Left lung (tissue), 10 donors: ENCODE results near the gene ZNF276. TPM values are rescaled to one million over a fixed set of nuclear protein-coding genes. Genes with fewer than 3 reads are reported as not detected.
"Not testable (repeated sequence)": the region's sequence is repeated elsewhere in the genome, so short reads cannot be mapped to it uniquely, and the experiment has no call there.

Experiments
- ATAC-seq: fragments of 200-7000 bp; cut with Tn5 transposase; one replicate; pipeline ENCODE4 v1.9.1; 2020; ENCODE audit warnings: moderate library complexity
- DNase-seq, 4 donors: peaks; one replicate each; pipeline ENCODE4 v3.0.0-alpha.2; 2013 to 2020
- H3K27ac ChIP-seq, 2 donors: fragments of 200-600 bp; sonication (generic) in 1 of 2; one replicate each; pipeline versions ENCODE4 v1.5.0 to v1.8.0; 2020 to 2021
- H3K27me3 ChIP-seq, 2 donors: fragments of 200-600 bp; sonication (generic) in 1 of 2; one replicate each; pipeline versions ENCODE4 v1.5.0 to v1.8.0; 2020 to 2021
- H3K36me3 ChIP-seq, 2 donors: fragments of 200-600 bp; sonication (generic) in 1 of 2; one replicate each; pipeline versions ENCODE4 v1.5.0 to v1.8.0; 2020 to 2021
- H3K4me1 ChIP-seq, 2 donors: fragments of 200-600 bp; one replicate each; pipeline ENCODE4 v1.8.0; 2021
- H3K4me3 ChIP-seq, 2 donors: fragments of 200-600 bp; sonication (generic) in 1 of 2; one replicate each; pipeline versions ENCODE4 v1.5.0 to v1.8.0; 2020 to 2021; ENCODE audit warnings: mild to moderate bottlenecking in 1 of 2
- H3K9me3 ChIP-seq, 2 donors: fragments of 200-600 bp; sonication (generic) in 1 of 2; one replicate each; pipeline versions ENCODE4 v1.5.0 to v1.8.0; 2020 to 2021
- CTCF ChIP-seq, 2 donors: fragments of 200-600 bp; sonication (generic) in 1 of 2; IDR thresholded peaks; one replicate each; pipeline versions ENCODE4 v1.5.0 to v1.8.0; 2021; ENCODE audit warnings: antibody characterized with exemption in 2 of 2
- intact Hi-C, 2 donors: fragments of 100-400 bp; cut with DNase I; formaldehyde crosslinking; loops; one replicate each; pipeline versions ENCODE4 v1.11.2 to v1.14.2; 2022
- polyA plus RNA-seq, 6 donors: library from polyadenylated mRNA; unstranded; fragments of 120-200 nt; gene quantifications; one replicate each; pipeline ENCODE4 v1.2.1, GENCODE V29; 2013; ENCODE audit not compliant: insufficient read length in 6 of 6
- total RNA-seq, 2 donors: library from RNA; stranded (reverse); fragmentation: NEBNext Ultra II Directional; extraction: Animal tissue kit (Norgen Biotek cat#: 25700); gene quantifications; one replicate each; pipeline ENCODE4 v1.2.1, GENCODE V29; 2021
- donor health status: DM: no; HTN: yes; CAD: no.
- donor health status: DM: no; HTN: no; CAD: no.

Gene ZNF276
- total and polyA plus RNA-seq, 8 donors: 22.1 to 45.2 (median 32.7) TPM

- H3K9me3 ChIP-seq: no peaks in the 10 kb centered on the region
- ATAC-seq (no peak), DNase-seq (no peak)
- peaks cover 0 to 91% of the 10 kb centered on the region in 2 donors for H3K36me3 ChIP-seq
- no peak for TF ChIP-seq CTCF (IDR thresholded peaks at IDR 0.05)
- no peak overlapping the region for H3K4me3 ChIP-seq
- H3K27me3 ChIP-seq: no peaks in the 10 kb centered on the region
- H3K4me1 ChIP-seq: peaks cover 0 to 6% of the 10 kb centered on the region in 2 donors
- intact Hi-C loops: no loop called here
- H3K27ac ChIP-seq: no peak overlapping the region
These were observed 28.0 kb upstream of the ZNF276 start for GRCh38 chr16:89693289-89693731.

- DNase-seq: no peak
- Histone ChIP-seq H3K27ac (no peak overlapping the region), H3K9me3 (no peaks in the 10 kb centered on the region), H3K4me1 (peaks cover 0 to 6% of the 10 kb centered on the region in 2 donors), H3K27me3 (no peaks in the 10 kb centered on the region), H3K4me3 (no peak overlapping the region), H3K36me3 (peaks cover 0 to 89% of the 10 kb centered on the region in 2 donors)
- no peak for ATAC-seq
- intact Hi-C loops: no loop called here
- no peak for TF ChIP-seq CTCF (IDR thresholded peaks at IDR 0.05)
These were observed 27.2 kb upstream of the ZNF276 start for GRCh38 chr16:89693931-89694783.

GRCh38 chr16:89694784-89695085, 26.6 kb upstream of the ZNF276 start:
- Histone ChIP-seq H3K36me3 (peaks cover 0 to 85% of the 10 kb centered on the region in 2 donors), H3K4me1 (peaks cover 0 to 12% of the 10 kb centered on the region in 2 donors)
- H3K4me3 ChIP-seq, DNase-seq, H3K9me3 ChIP-seq, ATAC-seq, H3K27me3 ChIP-seq, H3K27ac ChIP-seq, intact Hi-C loops: not testable (repeated sequence)

- Histone ChIP-seq H3K4me1 (peaks cover 0 to 18% of the 10 kb centered on the region in 2 donors), H3K9me3 (no peaks in the 10 kb centered on the region), H3K27ac (no peak overlapping the region), H3K36me3 (peaks cover 0 to 81% of the 10 kb centered on the region in 2 donors), H3K27me3 (no peaks in the 10 kb centered on the region), H3K4me3 (no peak overlapping the region)
- intact Hi-C loops: no loop called here
- DNase-seq: peak in 1 of 4 donors; percentile 76
- ATAC-seq: no peak
- TF ChIP-seq CTCF (IDR thresholded peaks at IDR 0.05): no peak
These were observed 26.1 kb upstream of the ZNF276 start for GRCh38 chr16:89695086-89695874.

GRCh38 chr16:89695875-89696669, 25.3 kb upstream of the ZNF276 start:
- DNase-seq: peak in 1 of 4 donors; percentile 76
- Histone ChIP-seq H3K27ac (no peak overlapping the region), H3K4me3 (no peak overlapping the region), H3K36me3 (peaks cover 0 to 73% of the 10 kb centered on the region in 2 donors), H3K27me3 (no peaks in the 10 kb centered on the region), H3K9me3 (no peaks in the 10 kb centered on the region), H3K4me1 (peaks cover 6 to 25% of the 10 kb centered on the region in 2 donors)
- no peak for TF ChIP-seq CTCF (IDR thresholded peaks at IDR 0.05)
- ATAC-seq: no peak
- intact Hi-C loops: no loop called here
